ENCODE results near the gene CNTN4.
A peak's percentile ranks its signal among the peaks of the same experiment; 100 is the strongest.

The CNTN4 gene

GRCh38 chr3:2947536-2947935, 848.9 kb downstream of the CNTN4 start:
- Histone ChIP-seq H3K4me2 (ENCODE audit: low read length, poor library complexity, severe bottlenecking) (no peak overlapping the region), H2BK15ac (ENCODE audit: low read depth, poor library complexity, severe bottlenecking) (no peak overlapping the region), H3K36me3 (ENCODE audit: control insufficient read depth in 1 of 2, insufficient read depth in 2 of 2, low read depth in 1 of 2, low read length in 2 of 2) (no peaks in the 10 kb centered on the region), H2AK5ac (ENCODE audit: low read length, severe bottlenecking) (no peak overlapping the region), H4K8ac (ENCODE audit: low read length) (no peak overlapping the region), H3K14ac (ENCODE audit: low read length in 2 of 2) (no peak overlapping the region), H3K4me3 (ENCODE audit: insufficient read depth in 1 of 2, low read depth in 1 of 2, low read length in 2 of 2) (no peak overlapping the region), H2BK5ac (ENCODE audit: low read depth, low read length, poor library complexity, severe bottlenecking) (no peak overlapping the region), H2AFZ (ENCODE audit: low read depth, low read length) (no peak overlapping the region), H4K91ac (ENCODE audit: low read length) (no peak overlapping the region), H3K79me1 (replicated peaks; ENCODE audit: low read length, poor library complexity, severe bottlenecking) (no peaks in the 10 kb centered on the region), H3K9ac (ENCODE audit: low read length) (no peak overlapping the region), H2BK12ac (ENCODE audit: low read length in 2 of 2) (no peak overlapping the region), H3K23ac (ENCODE audit: low read length in 2 of 2) (no peak overlapping the region), H3K27me3 (ENCODE audit: control insufficient read depth in 1 of 2, insufficient read depth in 1 of 2, low read length in 2 of 2) (no peaks in the 10 kb centered on the region), H3K9me3 (ENCODE audit: control insufficient read depth, low read length) (no peaks in the 10 kb centered on the region), H3K18ac (ENCODE audit: low read depth in 1 of 2, low read length in 2 of 2) (no peak overlapping the region), H3K4ac (ENCODE audit: low read depth in 1 of 2, low read length in 2 of 2) (no peak overlapping the region), H3K27ac (ENCODE audit: low read length, poor library complexity, severe bottlenecking) (no peak overlapping the region), H3K4me1 (ENCODE audit: control insufficient read depth, insufficient read depth, low read depth, low read length) (no peaks in the 10 kb centered on the region), H2BK120ac (ENCODE audit: low read depth, low read length) (no peak overlapping the region)
- WGBS: no CpG with 5 or more reads among the region's 2 CpGs
- DNase-seq: no peak

GRCh38 chr3:2948882-2949281, 850.2 kb downstream of the CNTN4 start:
- no peak overlapping the region for H3K4me3 ChIP-seq (ENCODE audit: insufficient read depth in 1 of 2, low read depth in 1 of 2, low read length in 2 of 2)
- no peaks in the 10 kb centered on the region for H3K79me1 ChIP-seq (replicated peaks; ENCODE audit: low read length, poor library complexity, severe bottlenecking)
- no peak overlapping the region for H2BK120ac ChIP-seq (ENCODE audit: low read depth, low read length)
- H2BK5ac ChIP-seq (ENCODE audit: low read depth, low read length, poor library complexity, severe bottlenecking): no peak overlapping the region
- peak overlapping the region; percentile 14 for H2AFZ ChIP-seq (ENCODE audit: low read depth, low read length)
- no peak overlapping the region for H3K23ac ChIP-seq (ENCODE audit: low read length in 2 of 2)
- WGBS: 35% methylated on average over 1 of the region's 1 CpG
- no peaks in the 10 kb centered on the region for H3K9me3 ChIP-seq (ENCODE audit: control insufficient read depth, low read length)
- no peaks in the 10 kb centered on the region for H3K27me3 ChIP-seq (ENCODE audit: control insufficient read depth in 1 of 2, insufficient read depth in 1 of 2, low read length in 2 of 2)
- no peak overlapping the region for H3K4ac ChIP-seq (ENCODE audit: low read depth in 1 of 2, low read length in 2 of 2)
- no peak overlapping the region for H4K8ac ChIP-seq (ENCODE audit: low read length)
- H2BK12ac ChIP-seq (ENCODE audit: low read length in 2 of 2): no peak overlapping the region
- H2AK5ac ChIP-seq (ENCODE audit: low read length, severe bottlenecking): no peak overlapping the region
- H4K91ac ChIP-seq (ENCODE audit: low read length): no peak overlapping the region
- H3K36me3 ChIP-seq (ENCODE audit: control insufficient read depth in 1 of 2, insufficient read depth in 2 of 2, low read depth in 1 of 2, low read length in 2 of 2): no peaks in the 10 kb centered on the region
- no peak for DNase-seq
- no peak overlapping the region for H3K27ac ChIP-seq (ENCODE audit: low read length, poor library complexity, severe bottlenecking)
- no peak overlapping the region for H3K9ac ChIP-seq (ENCODE audit: low read length)
- H3K4me1 ChIP-seq (ENCODE audit: control insufficient read depth, insufficient read depth, low read depth, low read length): no peaks in the 10 kb centered on the region
- no peak overlapping the region for H3K4me2 ChIP-seq (ENCODE audit: low read length, poor library complexity, severe bottlenecking)
- no peak overlapping the region for H3K18ac ChIP-seq (ENCODE audit: low read depth in 1 of 2, low read length in 2 of 2)
- no peak overlapping the region for H2BK15ac ChIP-seq (ENCODE audit: low read depth, poor library complexity, severe bottlenecking)
- no peak overlapping the region for H3K14ac ChIP-seq (ENCODE audit: low read length in 2 of 2)

GRCh38 chr3:2950159-2950558, 851.5 kb downstream of the CNTN4 start:
- 84% methylated on average over 2 of the region's 2 CpGs for WGBS
- H3K4me2 ChIP-seq (ENCODE audit: low read length, poor library complexity, severe bottlenecking): no peak overlapping the region

GRCh38 chr3:2957115-2957514, 858.4 kb downstream of the CNTN4 start:
- Histone ChIP-seq H3K4me2 (ENCODE audit: low read length, poor library complexity, severe bottlenecking) (no peak overlapping the region), H2BK5ac (ENCODE audit: low read depth, low read length, poor library complexity, severe bottlenecking) (no peak overlapping the region), H3K14ac (ENCODE audit: low read length in 2 of 2) (no peak overlapping the region), H3K9me3 (ENCODE audit: control insufficient read depth, low read length) (peaks cover 3% of the 10 kb centered on the region), H2AK5ac (ENCODE audit: low read length, severe bottlenecking) (no peak overlapping the region), H3K4me1 (ENCODE audit: control insufficient read depth, insufficient read depth, low read depth, low read length) (no peaks in the 10 kb centered on the region), H2BK15ac (ENCODE audit: low read depth, poor library complexity, severe bottlenecking) (no peak overlapping the region), H3K4me3 (ENCODE audit: insufficient read depth in 1 of 2, low read depth in 1 of 2, low read length in 2 of 2) (no peak overlapping the region), H3K23ac (ENCODE audit: low read length in 2 of 2) (no peak overlapping the region), H2AFZ (ENCODE audit: low read depth, low read length) (no peak overlapping the region), H3K36me3 (ENCODE audit: control insufficient read depth in 1 of 2, insufficient read depth in 2 of 2, low read depth in 1 of 2, low read length in 2 of 2) (no peaks in the 10 kb centered on the region), H3K9ac (ENCODE audit: low read length) (no peak overlapping the region), H3K27ac (ENCODE audit: low read length, poor library complexity, severe bottlenecking) (no peak overlapping the region), H3K79me1 (replicated peaks; ENCODE audit: low read length, poor library complexity, severe bottlenecking) (no peaks in the 10 kb centered on the region), H4K91ac (ENCODE audit: low read length) (no peak overlapping the region), H3K4ac (ENCODE audit: low read depth in 1 of 2, low read length in 2 of 2) (no peak overlapping the region), H3K27me3 (ENCODE audit: control insufficient read depth in 1 of 2, insufficient read depth in 1 of 2, low read length in 2 of 2) (no peaks in the 10 kb centered on the region), H2BK120ac (ENCODE audit: low read depth, low read length) (no peak overlapping the region), H3K18ac (ENCODE audit: low read depth in 1 of 2, low read length in 2 of 2) (no peak overlapping the region), H4K8ac (ENCODE audit: low read length) (no peak overlapping the region), H2BK12ac (ENCODE audit: low read length in 2 of 2) (no peak overlapping the region)
- WGBS: no CpG with 5 or more reads among the region's 3 CpGs
- no peak for DNase-seq

More at GRCh38 chr3:2950159-2950558, 851.5 kb downstream of the CNTN4 start:
- DNase-seq: no peak
- Histone ChIP-seq H3K4me3 (ENCODE audit: insufficient read depth in 1 of 2, low read depth in 1 of 2, low read length in 2 of 2) (no peak overlapping the region), H3K4me1 (ENCODE audit: control insufficient read depth, insufficient read depth, low read depth, low read length) (no peaks in the 10 kb centered on the region), H3K23ac (ENCODE audit: low read length in 2 of 2) (no peak overlapping the region), H2BK12ac (ENCODE audit: low read length in 2 of 2) (no peak overlapping the region), H2AFZ (ENCODE audit: low read depth, low read length) (no peak overlapping the region), H4K91ac (ENCODE audit: low read length) (no peak overlapping the region), H3K4ac (ENCODE audit: low read depth in 1 of 2, low read length in 2 of 2) (no peak overlapping the region), H3K79me1 (replicated peaks; ENCODE audit: low read length, poor library complexity, severe bottlenecking) (no peaks in the 10 kb centered on the region), H3K9me3 (ENCODE audit: control insufficient read depth, low read length) (no peaks in the 10 kb centered on the region), H3K9ac (ENCODE audit: low read length) (no peak overlapping the region), H2BK5ac (ENCODE audit: low read depth, low read length, poor library complexity, severe bottlenecking) (no peak overlapping the region), H4K8ac (ENCODE audit: low read length) (no peak overlapping the region), H3K36me3 (ENCODE audit: control insufficient read depth in 1 of 2, insufficient read depth in 2 of 2, low read depth in 1 of 2, low read length in 2 of 2) (no peaks in the 10 kb centered on the region), H3K27me3 (ENCODE audit: control insufficient read depth in 1 of 2, insufficient read depth in 1 of 2, low read length in 2 of 2) (no peaks in the 10 kb centered on the region), H2BK15ac (ENCODE audit: low read depth, poor library complexity, severe bottlenecking) (no peak overlapping the region), H2BK120ac (ENCODE audit: low read depth, low read length) (no peak overlapping the region), H3K14ac (ENCODE audit: low read length in 2 of 2) (peak overlapping the region in 1 of 2 experiments; percentile 1), H2AK5ac (ENCODE audit: low read length, severe bottlenecking) (no peak overlapping the region), H3K18ac (ENCODE audit: low read depth in 1 of 2, low read length in 2 of 2) (no peak overlapping the region), H3K27ac (ENCODE audit: low read length, poor library complexity, severe bottlenecking) (no peak overlapping the region)
